ENCODE measurements around the gene PLXNC1.
A peak's percentile ranks its signal among the peaks of the same experiment; 100 is the strongest.

Gene PLXNC1

GRCh38 chr12:94245631-94246383 lies 97.4 kb downstream of the PLXNC1 start:
- DNase-seq: no peak

- no peak for DNase-seq
Observed at GRCh38 chr12:94247246-94247645, 98.9 kb downstream of the PLXNC1 start.

- DNase-seq: no peak
Observed at GRCh38 chr12:94248582-94248981, 100.2 kb downstream of the PLXNC1 start.

- DNase-seq: no peak
Observed at GRCh38 chr12:94250130-94250529, 101.8 kb downstream of the PLXNC1 start.

GRCh38 chr12:94254270-94254669 lies 105.9 kb downstream of the PLXNC1 start:
- no peak for DNase-seq

GRCh38 chr12:94255006-94255405 lies 106.6 kb downstream of the PLXNC1 start:
- DNase-seq: no peak

GRCh38 chr12:94255428-94255827 lies 107.1 kb downstream of the PLXNC1 start:
- no peak for DNase-seq

- DNase-seq: no peak
Observed at GRCh38 chr12:94258593-94258992, 110.2 kb downstream of the PLXNC1 start.

GRCh38 chr12:94260017-94260416 lies 111.6 kb downstream of the PLXNC1 start:
- DNase-seq: no peak

GRCh38 chr12:94260717-94261116 lies 112.3 kb downstream of the PLXNC1 start:
- DNase-seq: no peak

GRCh38 chr12:94261119-94261518 lies 112.7 kb downstream of the PLXNC1 start:
- DNase-seq: no peak

- DNase-seq: no peak
Observed at GRCh38 chr12:94261786-94262185, 113.4 kb downstream of the PLXNC1 start.

- DNase-seq: peak; percentile 53
Observed at GRCh38 chr12:94262228-94263010, 114.0 kb downstream of the PLXNC1 start.

GRCh38 chr12:94263011-94263811 lies 114.8 kb downstream of the PLXNC1 start:
- DNase-seq: peak; percentile 29

GRCh38 chr12:94263905-94264561 lies 115.7 kb downstream of the PLXNC1 start:
- no peak for DNase-seq

GRCh38 chr12:94264736-94265485 lies 116.5 kb downstream of the PLXNC1 start:
- DNase-seq: no peak

- DNase-seq: no peak
Observed at GRCh38 chr12:94265539-94265938, 117.2 kb downstream of the PLXNC1 start.

- no peak for DNase-seq
Observed at GRCh38 chr12:94265966-94266745, 117.8 kb downstream of the PLXNC1 start.

GRCh38 chr12:94266796-94267536 lies 118.6 kb downstream of the PLXNC1 start:
- no peak for DNase-seq

GRCh38 chr12:94267537-94267872 lies 119.1 kb downstream of the PLXNC1 start:
- no peak for DNase-seq
